ENCODE results near the gene ACSM3.

ACSM3 gene

GRCh38 chr16:20749474-20749873, 14.3 kb upstream of the ACSM3 start:
- no peak for DNase-seq (ENCODE audit: low read depth in 1 of 2, low spot score in 1 of 2)
- H3K27me3 ChIP-seq (ENCODE audit: insufficient read depth, poor library complexity, severe bottlenecking), result no peaks in the 10 kb centered on the region
- H3K4me3 ChIP-seq (replicated peaks; ENCODE audit: insufficient read depth, low read length), result no peak overlapping the region
- H3K27ac ChIP-seq (replicated peaks), result no peak overlapping the region
- TF ChIP-seq SPI1 (IDR thresholded peaks at IDR 0.05; ENCODE audit: borderline replicate concordance, low read depth), result no peak
- no peak for TF ChIP-seq CTCF (IDR thresholded peaks at IDR 0.05; ENCODE audit: insufficient read depth, low read length)
- TF ChIP-seq POLR2AphosphoS5 (IDR thresholded peaks at IDR 0.05; ENCODE audit: low read depth), result no peak
- TF ChIP-seq REST (IDR thresholded peaks at IDR 0.05; ENCODE audit: insufficient replicate concordance, low read depth), result no peak
- no peak for TF ChIP-seq GABPA (IDR thresholded peaks at IDR 0.05; ENCODE audit: low read depth)

- no peak overlapping the region for H3K4me3 ChIP-seq (replicated peaks; ENCODE audit: insufficient read depth, low read length)
- no peak for DNase-seq (ENCODE audit: low read depth in 1 of 2, low spot score in 1 of 2)
- H3K27me3 ChIP-seq (ENCODE audit: insufficient read depth, poor library complexity, severe bottlenecking), result no peaks in the 10 kb centered on the region
- TF ChIP-seq CTCF (IDR thresholded peaks at IDR 0.05; ENCODE audit: insufficient read depth, low read length), result no peak
- TF ChIP-seq SPI1 (IDR thresholded peaks at IDR 0.05; ENCODE audit: borderline replicate concordance, low read depth), result no peak
- no peak for TF ChIP-seq REST (IDR thresholded peaks at IDR 0.05; ENCODE audit: insufficient replicate concordance, low read depth)
- no peak overlapping the region for H3K27ac ChIP-seq (replicated peaks)
Measured at GRCh38 chr16:20750558-20750957, 13.3 kb upstream of the ACSM3 start.

GRCh38 chr16:20753727-20754126, 10.1 kb upstream of the ACSM3 start:
- Histone ChIP-seq H3K27me3 (ENCODE audit: insufficient read depth, poor library complexity, severe bottlenecking) (no peaks in the 10 kb centered on the region), H3K4me3 (replicated peaks; ENCODE audit: insufficient read depth, low read length) (no peak overlapping the region), H3K27ac (replicated peaks) (no peak overlapping the region)
- no peak for DNase-seq (ENCODE audit: low read depth in 1 of 2, low spot score in 1 of 2)
- no peak for TF ChIP-seq REST (IDR thresholded peaks at IDR 0.05; ENCODE audit: insufficient replicate concordance, low read depth)
- no peak for TF ChIP-seq POLR2AphosphoS5 (IDR thresholded peaks at IDR 0.05; ENCODE audit: low read depth)
- TF ChIP-seq SPI1 (IDR thresholded peaks at IDR 0.05; ENCODE audit: borderline replicate concordance, low read depth), result no peak
- no peak for TF ChIP-seq GABPA (IDR thresholded peaks at IDR 0.05; ENCODE audit: low read depth)
- no peak for TF ChIP-seq CTCF (IDR thresholded peaks at IDR 0.05; ENCODE audit: insufficient read depth, low read length)

Data from HL-60 (cell line).